Activated CD8-positive, alpha-beta T cell treated with anti-CD3 and anti-CD28 coated beads, Interleukin-2, amount 10 ng/mL, durations not matched to agents 7 days and 5 days (primary cell): ENCODE data around the gene CCNL2. TPM values are rescaled to one million over a fixed set of nuclear protein-coding genes. Genes with fewer than 3 reads are reported as not detected.

Experiments used
- ATAC-seq: fragments of 150-1000 bp; cut with Tn5 transposase; one replicate; pipeline ENCODE4 v1.10.0; 2021; ENCODE audit warnings: moderate library complexity
- CTCF ChIA-PET: fragments of 350-600 bp; sonication (Branson Sonifier 250); formaldehyde crosslinking; loops from one replicate; lab custom pipeline; 2021; ENCODE audit warnings: antibody characterized with exemption; lab: Charles Lee
- POLR2A ChIA-PET: fragments of 350-600 bp; sonication (Branson Sonifier 250); formaldehyde crosslinking; loops from one replicate; lab custom pipeline; 2021; ENCODE audit warnings: antibody characterized with exemption; lab: Charles Lee
- DNase-seq: peaks from one replicate; pipeline ENCODE4 v3.0.0-alpha.2; 2020
- H3K27ac Mint-ChIP-seq: one replicate; pipeline ENCODE4 v1.8.0; 2021; ENCODE audit warnings: mild to moderate bottlenecking, mixed read lengths
- H3K27me3 Mint-ChIP-seq: one replicate; pipeline ENCODE4 v1.8.0; 2021; ENCODE audit warnings: low read depth, mixed read lengths
- H3K36me3 Mint-ChIP-seq: one replicate; pipeline ENCODE4 v1.8.0; 2021; ENCODE audit warnings: low read depth, mixed read lengths
- H3K4me1 Mint-ChIP-seq: one replicate; pipeline ENCODE4 v1.8.0; 2021; ENCODE audit warnings: low read depth, mixed read lengths
- H3K4me3 Mint-ChIP-seq: one replicate; pipeline ENCODE4 v1.8.0; 2021; ENCODE audit warnings: mild to moderate bottlenecking, mixed read lengths
- H3K9me3 Mint-ChIP-seq: one replicate; pipeline ENCODE4 v1.8.0; 2022; ENCODE audit warnings: mixed read lengths; ENCODE audit not compliant: insufficient read depth
- microRNA-seq: library from miRNA; unstranded; fragments of <30 nt; microRNA quantifications from one replicate; pipeline ENCODE4 v1.2.0, GENCODE V29; 2022
- total RNA-seq, 2 experiments: library from RNA; stranded (reverse); gene quantifications; one replicate each; pipeline ENCODE4 v1.2.3, GENCODE V29; 2021

CCNL2 gene
- total RNA-seq, 2 experiments from 2014 or later: 98.3 to 110 TPM

DNA sequence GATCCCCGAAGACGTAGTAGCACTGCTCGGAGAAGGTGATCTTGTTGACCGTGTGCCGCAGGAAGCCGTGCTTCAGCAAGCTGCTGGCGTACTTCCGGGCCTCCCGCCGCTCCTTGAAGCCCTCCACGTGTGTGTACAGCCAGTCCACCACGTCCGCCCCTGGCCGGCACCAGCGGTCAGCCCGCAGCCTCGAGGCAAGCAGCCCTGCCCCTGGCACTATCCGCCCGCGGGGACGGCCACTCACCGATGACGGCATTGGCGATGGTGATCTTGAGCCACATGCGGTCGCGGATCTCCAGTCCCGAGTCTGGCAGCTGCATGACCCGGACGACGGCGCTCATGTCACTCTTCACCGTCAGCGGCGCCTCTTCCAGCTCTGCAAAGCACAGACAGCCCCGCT is 60.9 kb downstream of the CCNL2 start:
- no peak overlapping the region for H3K4me3 Mint-ChIP-seq
- POLR2A ChIA-PET: no interaction called here

DNA sequence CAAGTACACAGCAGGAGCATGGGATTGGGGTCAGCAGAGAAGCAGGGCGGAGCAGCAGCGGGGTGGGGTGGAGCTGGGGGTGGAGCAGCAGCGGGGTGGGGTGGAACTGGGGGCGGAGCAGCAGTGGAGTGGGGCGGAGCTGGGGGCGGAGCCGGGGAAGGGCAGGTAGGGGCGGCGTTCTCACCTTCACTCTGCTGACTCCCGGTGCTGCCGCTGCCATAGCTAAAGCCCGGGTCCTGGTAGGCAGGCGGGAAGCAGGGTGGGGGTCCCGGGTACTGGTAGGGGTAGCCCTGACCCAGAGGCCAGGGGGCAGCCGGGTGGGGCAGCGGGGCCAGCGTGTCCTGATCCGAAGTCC is 61.4 kb downstream of the CCNL2 start:
- H3K4me3 Mint-ChIP-seq: no peak overlapping the region
- DNase-seq (no peak), ATAC-seq (peak; percentile 66)
- H3K9me3 Mint-ChIP-seq: no peaks in the 10 kb centered on the region
- no peak overlapping the region for H3K27ac Mint-ChIP-seq
- CTCF ChIA-PET: no interaction called here
- POLR2A ChIA-PET: no interaction called here
- H3K27me3 Mint-ChIP-seq: no peaks in the 10 kb centered on the region
- peaks cover 18% of the 10 kb centered on the region for H3K36me3 Mint-ChIP-seq
- H3K4me1 Mint-ChIP-seq: no peaks in the 10 kb centered on the region

More for the DNA sequence above, 60.9 kb downstream of the CCNL2 start:
- no peak for DNase-seq
- Mint-ChIP-seq H3K27ac (no peak overlapping the region), H3K9me3 (no peaks in the 10 kb centered on the region), H3K27me3 (no peaks in the 10 kb centered on the region), H3K4me1 (no peaks in the 10 kb centered on the region), H3K36me3 (peaks cover 18% of the 10 kb centered on the region)
- CTCF ChIA-PET: no interaction called here
- ATAC-seq: no peak

- H3K4me3 Mint-ChIP-seq: no peak overlapping the region
- ChIA-PET POLR2A (interaction anchor here (0.6 kb wide), 1 partner anchor 23 kb away, joined by 4 read pairs; no protein-coding TSS in a partner anchor), CTCF (no interaction called here)
- no peak for DNase-seq
- H3K9me3 Mint-ChIP-seq: no peaks in the 10 kb centered on the region
- H3K27me3 Mint-ChIP-seq: no peaks in the 10 kb centered on the region
- no peaks in the 10 kb centered on the region for H3K4me1 Mint-ChIP-seq
- H3K36me3 Mint-ChIP-seq: peaks cover 18% of the 10 kb centered on the region
- ATAC-seq: no peak
- no peak overlapping the region for H3K27ac Mint-ChIP-seq
Measured at GRCh38 chr1:1336931-1337792, 62.0 kb downstream of the CCNL2 start.

DNA sequence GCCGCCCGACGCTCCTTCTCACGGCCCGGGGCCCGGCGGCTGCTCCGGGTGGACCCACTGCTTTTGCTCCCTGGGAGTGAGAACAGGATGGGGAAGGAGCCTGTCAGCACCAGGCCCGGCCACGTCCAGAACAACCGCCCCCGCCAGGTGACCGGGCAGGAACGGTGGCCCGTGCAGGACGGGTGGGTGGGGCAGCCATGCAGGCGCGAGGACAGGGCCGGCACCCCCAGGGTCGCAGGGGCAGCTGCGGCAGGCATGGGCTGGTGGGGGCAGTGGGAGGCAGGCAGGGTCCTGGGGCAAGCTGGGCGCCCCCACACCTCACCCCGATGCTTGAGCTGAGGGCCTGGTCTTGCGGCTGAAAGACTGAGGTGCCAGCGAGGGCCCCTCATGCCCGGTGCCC is 62.7 kb downstream of the CCNL2 start:
- Mint-ChIP-seq H3K27ac (no peak overlapping the region), H3K9me3 (no peaks in the 10 kb centered on the region), H3K4me3 (no peak overlapping the region), H3K27me3 (no peaks in the 10 kb centered on the region), H3K36me3 (peaks cover 18% of the 10 kb centered on the region), H3K4me1 (no peaks in the 10 kb centered on the region)
- CTCF ChIA-PET: no interaction called here
- no peak for DNase-seq
- ATAC-seq: no peak
- POLR2A ChIA-PET: interaction anchor here (0.6 kb wide), 1 partner anchor 22 kb away, joined by 4 read pairs; no protein-coding TSS in a partner anchor

- Mint-ChIP-seq H3K27ac (no peak overlapping the region), H3K9me3 (no peaks in the 10 kb centered on the region), H3K27me3 (no peaks in the 10 kb centered on the region), H3K4me3 (no peak overlapping the region), H3K4me1 (no peaks in the 10 kb centered on the region), H3K36me3 (peaks cover 12% of the 10 kb centered on the region)
- ATAC-seq: no peak
- DNase-seq: no peak
- CTCF ChIA-PET: no interaction called here
- POLR2A ChIA-PET: no interaction called here
Measured at GRCh38 chr1:1335792-1336248, 63.3 kb downstream of the CCNL2 start.

Small RNA genes lying within 50 kb of the gene (microRNA-seq; reads per million reads assigned to microRNA genes)
- not detected for gene MIR6808

Other genes with a start within 250 kb of the CCNL2 start
- gene TTLL10, start 225.5 kb downstream of the CCNL2 start, total RNA-seq: under 1 TPM; 0.63 to 0.90 TPM
- gene TNFRSF18, start 192.7 kb downstream of the CCNL2 start, total RNA-seq: 10 to 100 TPM; 17.5 to 18.8 TPM
- gene TNFRSF4, start 185.2 kb downstream of the CCNL2 start, total RNA-seq: 1 to 10 TPM; 1.6 to 2.9 TPM
- gene SDF4, start 167.3 kb downstream of the CCNL2 start, total RNA-seq: 10 to 100 TPM; 96.9 to 99.3 TPM
- 10 to 100 TPM; 21.2 to 22.4 TPM for gene B3GALT6, start 167.1 kb downstream of the CCNL2 start, total RNA-seq
- gene C1QTNF12, start 152.6 kb downstream of the CCNL2 start, total RNA-seq: 1 to 10 TPM; 1.8 to 2.2 TPM
- gene UBE2J2, start 125.5 kb downstream of the CCNL2 start, total RNA-seq: 10 to 100 TPM; 62.3 to 67.5 TPM
- gene SCNN1D, start 118.9 kb downstream of the CCNL2 start, total RNA-seq: 1 to 10 TPM; 3.4 to 3.6 TPM
- gene ACAP3, start 91.4 kb downstream of the CCNL2 start, total RNA-seq: 10 to 100 TPM; 65.2 to 87.3 TPM
- 10 to 100 TPM; 24.0 to 26.2 TPM for gene PUSL1, start 90.7 kb downstream of the CCNL2 start, total RNA-seq
- 100 to 1,000 TPM; 120 to 134 TPM for gene INTS11, start 74.7 kb downstream of the CCNL2 start, total RNA-seq
- gene CPTP, start 74.5 kb downstream of the CCNL2 start, total RNA-seq: 10 to 100 TPM; 18.5 to 21.4 TPM
- 1 to 10 TPM in 1 of 2 experiments, under 1 TPM in 1; 0.78 to 1.2 TPM for gene TAS1R3, start 68.1 kb downstream of the CCNL2 start, total RNA-seq
- 10 to 100 TPM; 29.1 to 30.7 TPM for gene DVL1, start 49.9 kb downstream of the CCNL2 start, total RNA-seq
- gene MXRA8, start 40.8 kb downstream of the CCNL2 start, total RNA-seq: not detected
- 100 to 1,000 TPM; 120 to 123 TPM for gene AURKAIP1, start 24.1 kb downstream of the CCNL2 start, total RNA-seq
- gene MRPL20, start 8.0 kb upstream of the CCNL2 start, total RNA-seq: 100 to 1,000 TPM; 111 to 117 TPM
- not detected for gene ANKRD65, start 21.9 kb upstream of the CCNL2 start, total RNA-seq
- under 1 TPM; 0.21 to 0.29 TPM for gene VWA1, start 36.4 kb upstream of the CCNL2 start, total RNA-seq
- gene ATAD3C, start 50.4 kb upstream of the CCNL2 start, total RNA-seq: 1 to 10 TPM; 1.0 to 1.4 TPM
- gene ATAD3B, start 72.4 kb upstream of the CCNL2 start, total RNA-seq: 10 to 100 TPM; 41.5 to 49.6 TPM
- gene ATAD3A, start 112.8 kb upstream of the CCNL2 start, total RNA-seq: 10 to 100 TPM; 51.6 to 57.4 TPM
- 1 to 10 TPM; 1.0 to 1.1 TPM for gene TMEM240, start 141.3 kb upstream of the CCNL2 start, total RNA-seq
- gene SSU72, start 175.5 kb upstream of the CCNL2 start, total RNA-seq: 100 to 1,000 TPM; 123 to 129 TPM
- 1 to 10 TPM; 7.5 to 9.3 TPM for gene FNDC10, start 200.8 kb upstream of the CCNL2 start, total RNA-seq
- gene MIB2, start 216.2 kb upstream of the CCNL2 start, total RNA-seq: 10 to 100 TPM; 49.3 to 50.7 TPM
- 1 to 10 TPM; 1.7 to 2.0 TPM for gene MMP23B, start 232.8 kb upstream of the CCNL2 start, total RNA-seq